Natural killer cell (primary cell): ENCODE results near the gene CCR5AS.

Experiments
- ATAC-seq, 3 donors: fragments of 150-1000 bp in 2 of 3; fragments of 200-7000 bp in 1 of 3; cut with Tn5 transposase; 1 replicate in 1 of 3; 2 replicates in 2 of 3; pipeline ENCODE4 v1.10.0; 2021; ENCODE audit warnings: mild to moderate bottlenecking in 2 of 3, moderate library complexity in 2 of 3
- DNase-seq, 2 donors: peaks; one replicate each; pipeline versions ENCODE4 v3.0.0 to v3.0.0-alpha.2; 2013 to 2021; ENCODE audit warnings: mixed read lengths in 1 of 2
- H3K27ac ChIP-seq: one replicate; pipeline ENCODE4 v1.5.1; 2013; ENCODE audit warnings: mild to moderate bottlenecking, low read length
- H3K27me3 ChIP-seq: one replicate; pipeline ENCODE4 v1.6.1; 2013; ENCODE audit warnings: low read length; ENCODE audit not compliant: control insufficient read depth, insufficient read depth
- H3K36me3 ChIP-seq: one replicate; pipeline ENCODE4 v1.6.1; 2013; ENCODE audit warnings: low read length; ENCODE audit not compliant: control insufficient read depth, insufficient read depth
- H3K4me1 ChIP-seq: one replicate; pipeline ENCODE4 v1.6.1; 2013; ENCODE audit warnings: low read length; ENCODE audit not compliant: control insufficient read depth, insufficient read depth
- H3K4me3 ChIP-seq: one replicate; pipeline ENCODE4 v1.5.1; 2013; ENCODE audit warnings: low read length
- H3K9me3 ChIP-seq: one replicate; pipeline ENCODE4 v1.6.1; 2013; ENCODE audit warnings: low read length; ENCODE audit not compliant: control insufficient read depth, insufficient read depth
- H3K27ac Mint-ChIP-seq, 2 donors: one replicate each; pipeline ENCODE4 v1.8.0; 2022; ENCODE audit warnings: mild to moderate bottlenecking in 2 of 2, mixed read lengths in 2 of 2, moderate library complexity in 1 of 2
- H3K27me3 Mint-ChIP-seq, 2 donors: one replicate each; pipeline ENCODE4 v1.8.0; 2022; ENCODE audit warnings: low read depth in 2 of 2, mixed read lengths in 2 of 2
- H3K36me3 Mint-ChIP-seq: one replicate; pipeline ENCODE4 v1.8.0; 2022; ENCODE audit warnings: mixed read lengths
- H3K4me1 Mint-ChIP-seq, 2 donors: one replicate each; pipeline ENCODE4 v1.8.0; 2022; ENCODE audit warnings: mixed read lengths in 2 of 2
- H3K4me3 Mint-ChIP-seq: one replicate; pipeline ENCODE4 v1.8.0; 2022; ENCODE audit warnings: mild to moderate bottlenecking, moderate library complexity, mixed read lengths
- H3K9me3 Mint-ChIP-seq, 2 donors: one replicate each; pipeline ENCODE4 v1.8.0; 2022; ENCODE audit warnings: mixed read lengths in 2 of 2
- CTCF ChIP-seq: fragments of 200-600 bp; IDR thresholded peaks from one replicate; pipeline ENCODE4 v1.8.0; 2022; ENCODE audit warnings: antibody characterized with exemption
- WGBS: methylation state at CpG from one replicate; pipeline ENCODE4 v1.1.7; 2013; ENCODE audit warnings: missing lambda C conversion rate; ENCODE audit not compliant: insufficient coverage; 5-methylcytosine and 5-hydroxymethylcytosine counted together
- intact Hi-C: fragments of 100-400 bp; cut with micrococcal nuclease; formaldehyde crosslinking; loops from one replicate; pipeline ENCODE4 v1.14.2; 2022

CCR5AS gene

GRCh38 chr3:46400846-46401245, 6.0 kb downstream of the CCR5AS start:
- Histone ChIP-seq H3K27me3 (no peaks in the 10 kb centered on the region), H3K27ac (no peak overlapping the region), H3K36me3 (no peaks in the 10 kb centered on the region), H3K4me1 (peaks cover 13% of the 10 kb centered on the region), H3K4me3 (no peak overlapping the region), H3K9me3 (no peaks in the 10 kb centered on the region)
- Mint-ChIP-seq H3K4me1 (peaks cover 10 to 12% of the 10 kb centered on the region in 2 donors), H3K36me3 (no peaks in the 10 kb centered on the region), H3K27ac (no peak overlapping the region), H3K4me3 (no peak overlapping the region), H3K27me3 (no peaks in the 10 kb centered on the region), H3K9me3 (no peaks in the 10 kb centered on the region)
- WGBS = 92% methylated on average over 5 of the region's 5 CpGs
- no peak for TF ChIP-seq CTCF
- intact Hi-C loops = no loop called here
- no peak for ATAC-seq
- DNase-seq = no peak

GRCh38 chr3:46400000-46400734, 6.7 kb downstream of the CCR5AS start:
- no peaks in the 10 kb centered on the region for H3K9me3 Mint-ChIP-seq
- intact Hi-C loops = no loop called here
- no peak overlapping the region for H3K27ac Mint-ChIP-seq
- no peaks in the 10 kb centered on the region for H3K27me3 ChIP-seq
- 94% methylated on average over 8 of the region's 8 CpGs for WGBS
- DNase-seq (no peak), ATAC-seq (peak in 1 of 3 donors; percentile 24)
- H3K9me3 ChIP-seq = no peaks in the 10 kb centered on the region
- peaks cover 10 to 16% of the 10 kb centered on the region in 2 donors for H3K4me1 Mint-ChIP-seq
- no peak overlapping the region for H3K4me3 Mint-ChIP-seq
- no peaks in the 10 kb centered on the region for H3K36me3 Mint-ChIP-seq
- no peaks in the 10 kb centered on the region for H3K36me3 ChIP-seq
- peaks cover 18% of the 10 kb centered on the region for H3K4me1 ChIP-seq
- H3K27ac ChIP-seq = no peak overlapping the region
- H3K27me3 Mint-ChIP-seq = no peaks in the 10 kb centered on the region
- no peak overlapping the region for H3K4me3 ChIP-seq
- TF ChIP-seq CTCF = no peak

GRCh38 chr3:46399557-46399956, 7.3 kb downstream of the CCR5AS start:
- H3K9me3 ChIP-seq = no peaks in the 10 kb centered on the region
- Mint-ChIP-seq H3K9me3 (no peaks in the 10 kb centered on the region), H3K4me1 (peaks cover 10 to 16% of the 10 kb centered on the region in 2 donors), H3K36me3 (no peaks in the 10 kb centered on the region), H3K4me3 (no peak overlapping the region), H3K27me3 (peaks cover 0 to under 1% of the 10 kb centered on the region in 2 donors), H3K27ac (no peak overlapping the region)
- TF ChIP-seq CTCF = no peak
- ATAC-seq (no peak), DNase-seq (no peak)
- H3K4me3 ChIP-seq = no peak overlapping the region
- H3K4me1 ChIP-seq = peaks cover 18% of the 10 kb centered on the region
- H3K36me3 ChIP-seq = no peaks in the 10 kb centered on the region
- no peaks in the 10 kb centered on the region for H3K27me3 ChIP-seq
- no peak overlapping the region for H3K27ac ChIP-seq
- 51% methylated on average over 2 of the region's 2 CpGs for WGBS
- intact Hi-C loops = no loop called here

- Histone ChIP-seq H3K4me1 (peaks cover 18% of the 10 kb centered on the region), H3K27ac (no peak overlapping the region), H3K27me3 (no peaks in the 10 kb centered on the region), H3K36me3 (no peaks in the 10 kb centered on the region), H3K4me3 (no peak overlapping the region), H3K9me3 (no peaks in the 10 kb centered on the region)
- Mint-ChIP-seq H3K27me3 (peaks cover 0 to 4% of the 10 kb centered on the region in 2 donors), H3K27ac (no peak overlapping the region), H3K4me1 (peaks cover 10 to 16% of the 10 kb centered on the region in 2 donors), H3K4me3 (no peak overlapping the region), H3K9me3 (no peaks in the 10 kb centered on the region), H3K36me3 (no peaks in the 10 kb centered on the region)
- intact Hi-C loops = no loop called here
- ATAC-seq (no peak), DNase-seq (no peak)
- TF ChIP-seq CTCF = no peak
- WGBS = 98% methylated on average over 2 of the region's 2 CpGs
Observed at GRCh38 chr3:46399098-46399497, 7.8 kb downstream of the CCR5AS start.
